PC-9 (cell line): ENCODE results near the gene MYO5B. TPM values are rescaled to one million over a fixed set of nuclear protein-coding genes. Genes with fewer than 3 reads are reported as not detected.

ENCODE experiments used
- BruUV-seq: library from RNA; stranded (reverse); fragments of 400-500 nt; replicated peaks from 2 replicates; lab custom pipeline; 2021; lab: Mats Ljungman, UMichigan
- CTCF ChIA-PET: fragments of 300-600 bp; sonication (Branson Sonifier 250); formaldehyde crosslinking; loops from one replicate; lab custom pipeline; 2022; ENCODE audit warnings: antibody characterized with exemption; lab: Charles Lee
- POLR2A ChIA-PET: fragments of 300-600 bp; sonication (Branson Sonifier 250); formaldehyde crosslinking; loops from one replicate; lab custom pipeline; 2022; ENCODE audit warnings: antibody characterized with exemption; ENCODE audit not compliant: unreplicated experiment; lab: Charles Lee
- DNase-seq, 2 experiments: peaks; one replicate each; pipeline versions ENCODE4 v3.0.0 to v3.0.0-alpha.2; 2015 to 2022; ENCODE audit warnings: mixed read lengths in 1 of 2
- H2AFZ ChIP-seq: fragments of 200-600 bp; sonication (generic); 2 replicates; pipeline ENCODE4 v1.8.1; 2017; ENCODE audit warnings: antibody characterized with exemption
- H3F3A ChIP-seq: fragments of 200-600 bp; sonication (generic); 2 replicates; pipeline ENCODE4 v1.8.1; 2017; ENCODE audit warnings: antibody characterized with exemption, mild to moderate bottlenecking, low read depth; ENCODE audit not compliant: insufficient read depth
- H3K27ac ChIP-seq: fragments of 200-600 bp; sonication (generic); 2 replicates; pipeline ENCODE4 v1.6.1; 2016; ENCODE audit warnings: mixed run types
- H3K27me3 ChIP-seq: fragments of 200-600 bp; sonication (generic); 2 replicates; pipeline ENCODE4 v1.6.1; 2016; ENCODE audit warnings: low read depth, mixed run types; ENCODE audit not compliant: insufficient read depth
- H3K36me3 ChIP-seq: fragments of 200-600 bp; sonication (generic); 2 replicates; pipeline ENCODE4 v1.6.1; 2016; ENCODE audit warnings: low read depth, mixed run types
- H3K4me1 ChIP-seq: fragments of 200-600 bp; sonication (generic); replicated peaks from 2 replicates; pipeline ENCODE4 v1.6.1; 2016; ENCODE audit warnings: mixed run types; ENCODE audit not compliant: insufficient read depth
- H3K4me2 ChIP-seq: fragments of 200-600 bp; sonication (generic); 2 replicates; pipeline ENCODE4 v1.6.1; 2017; ENCODE audit warnings: mixed run types
- H3K4me3 ChIP-seq: fragments of 200-600 bp; sonication (generic); 2 replicates; pipeline ENCODE4 v1.6.1; 2016; ENCODE audit warnings: mixed run types
- H3K79me2 ChIP-seq: fragments of 200-600 bp; sonication (generic); 2 replicates; pipeline ENCODE4 v1.6.1; 2017; ENCODE audit warnings: low read depth, mixed run types
- H3K9me2 ChIP-seq: fragments of 200-600 bp; sonication (generic); 2 replicates; pipeline ENCODE4 v1.8.1; 2017; ENCODE audit warnings: mild to moderate bottlenecking; ENCODE audit not compliant: insufficient read depth
- H3K9me3 ChIP-seq: fragments of 200-600 bp; sonication (generic); 2 replicates; pipeline ENCODE4 v1.8.1; 2016; ENCODE audit warnings: low read depth; ENCODE audit not compliant: insufficient read depth
- H4K20me1 ChIP-seq: fragments of 200-600 bp; sonication (generic); 2 replicates; pipeline ENCODE4 v1.8.1; 2017; ENCODE audit not compliant: insufficient read depth
- EZH2 ChIP-seq: fragments of 200-600 bp; sonication (generic); IDR thresholded peaks from 2 replicates; pipeline ENCODE4 v1.8.0; 2017; ENCODE audit warnings: antibody characterized with exemption, low read depth
- intact Hi-C: fragments of 100-400 bp; cut with micrococcal nuclease; formaldehyde crosslinking; loops from one replicate; pipeline ENCODE4 v1.10.0; 2022; ENCODE audit not compliant: unreplicated experiment
- total RNA-seq: library from RNA; stranded (reverse); gene quantifications from 2 replicates; pipeline ENCODE4 v1.2.3, GENCODE V29; 2021
- TF ChIP-seq, protein P1 (sequence below): fragments of 200-600 bp; sonication (generic); conservative IDR thresholded peaks from 2 replicates; pipeline ENCODE4 v1.6.1; 2017; ENCODE audit warnings: mixed run types, antibody characterized with exemption, mild to moderate bottlenecking, moderate library complexity

The MYO5B gene
- total RNA-seq, 1 experiment from 2014 or later, result 25.4 TPM

DNA sequence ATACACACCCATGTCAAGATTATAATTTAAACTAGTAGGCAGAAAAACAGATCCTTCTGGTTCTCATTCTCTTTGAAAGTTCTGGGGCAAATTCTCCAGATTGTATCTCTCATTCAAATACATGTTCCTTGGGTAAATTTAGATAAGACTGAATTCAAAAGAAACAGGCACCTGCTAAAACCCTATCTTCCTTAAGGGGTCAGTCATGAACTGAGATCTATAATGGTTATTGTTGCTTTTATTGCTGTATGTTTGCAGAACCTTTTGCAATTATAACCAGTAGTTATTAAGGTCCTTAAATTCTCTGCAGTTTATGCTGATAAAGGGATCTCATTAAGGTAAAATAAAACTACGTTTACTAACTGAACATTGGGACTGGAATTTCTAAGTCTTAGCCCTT lies 83.5 kb downstream of the MYO5B start:
- Histone ChIP-seq H3K4me1 (peaks cover 29% of the 10 kb centered on the region), H3K27ac (no peak overlapping the region)

DNA sequence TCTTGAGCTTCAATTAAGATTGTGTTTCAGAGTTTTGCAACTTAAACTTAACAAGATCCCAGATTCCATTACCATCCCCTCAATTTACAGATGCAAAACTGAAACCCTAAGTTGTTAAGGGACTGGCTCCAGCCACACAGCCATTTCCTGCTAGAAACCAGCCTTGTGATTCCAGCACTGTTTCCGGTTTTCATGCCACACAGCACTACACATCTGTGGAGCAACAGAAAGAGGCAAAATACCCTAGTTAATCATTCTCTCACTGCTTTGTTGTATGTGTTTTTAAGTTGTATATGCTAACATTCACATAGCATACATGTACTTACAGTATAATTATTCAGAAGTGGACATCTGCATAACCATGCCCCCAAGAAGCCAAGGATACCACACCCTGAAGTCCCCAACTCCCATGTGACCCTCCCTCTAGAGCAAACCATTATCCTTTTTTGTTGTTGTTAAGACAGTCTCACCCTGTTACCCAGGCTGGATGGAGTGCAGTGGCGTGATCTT lies 87.4 kb downstream of the MYO5B start:
- no peak overlapping the region for H2AFZ ChIP-seq

More for the DNA sequence above, 83.5 kb downstream of the MYO5B start:
- no peaks in the 10 kb centered on the region for H3K36me3 ChIP-seq
- no peak overlapping the region for H3K4me2 ChIP-seq
- no TSS peak for BruUV-seq
- H3K79me2 ChIP-seq, result peaks cover 20% of the 10 kb centered on the region; the same call in 1 of the 2 replicates
- H2AFZ ChIP-seq, result no peak overlapping the region
- no peak overlapping the region for H3K4me3 ChIP-seq
- CTCF ChIA-PET, result no interaction called here
- intact Hi-C loops, result loop anchor here (10.0 kb wide), 1 partner anchor 83 kb away; the partner anchor contains the start of gene MYO5B
- no peaks in the 10 kb centered on the region; the same call in 1 of the 2 replicates for H3F3A ChIP-seq
- H3K9me2 ChIP-seq, result no peaks in the 10 kb centered on the region
- no peaks in the 10 kb centered on the region for H3K27me3 ChIP-seq
- no peaks in the 10 kb centered on the region for H3K9me3 ChIP-seq
- POLR2A ChIA-PET, result no interaction called here
- no peak for DNase-seq
- H4K20me1 ChIP-seq, result no peaks in the 10 kb centered on the region
- TF ChIP-seq, protein P1, sequence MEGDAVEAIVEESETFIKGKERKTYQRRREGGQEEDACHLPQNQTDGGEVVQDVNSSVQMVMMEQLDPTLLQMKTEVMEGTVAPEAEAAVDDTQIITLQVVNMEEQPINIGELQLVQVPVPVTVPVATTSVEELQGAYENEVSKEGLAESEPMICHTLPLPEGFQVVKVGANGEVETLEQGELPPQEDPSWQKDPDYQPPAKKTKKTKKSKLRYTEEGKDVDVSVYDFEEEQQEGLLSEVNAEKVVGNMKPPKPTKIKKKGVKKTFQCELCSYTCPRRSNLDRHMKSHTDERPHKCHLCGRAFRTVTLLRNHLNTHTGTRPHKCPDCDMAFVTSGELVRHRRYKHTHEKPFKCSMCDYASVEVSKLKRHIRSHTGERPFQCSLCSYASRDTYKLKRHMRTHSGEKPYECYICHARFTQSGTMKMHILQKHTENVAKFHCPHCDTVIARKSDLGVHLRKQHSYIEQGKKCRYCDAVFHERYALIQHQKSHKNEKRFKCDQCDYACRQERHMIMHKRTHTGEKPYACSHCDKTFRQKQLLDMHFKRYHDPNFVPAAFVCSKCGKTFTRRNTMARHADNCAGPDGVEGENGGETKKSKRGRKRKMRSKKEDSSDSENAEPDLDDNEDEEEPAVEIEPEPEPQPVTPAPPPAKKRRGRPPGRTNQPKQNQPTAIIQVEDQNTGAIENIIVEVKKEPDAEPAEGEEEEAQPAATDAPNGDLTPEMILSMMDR, result peak; percentile 37; the same call in 1 of the 2 replicates
- no peak for TF ChIP-seq EZH2

DNA sequence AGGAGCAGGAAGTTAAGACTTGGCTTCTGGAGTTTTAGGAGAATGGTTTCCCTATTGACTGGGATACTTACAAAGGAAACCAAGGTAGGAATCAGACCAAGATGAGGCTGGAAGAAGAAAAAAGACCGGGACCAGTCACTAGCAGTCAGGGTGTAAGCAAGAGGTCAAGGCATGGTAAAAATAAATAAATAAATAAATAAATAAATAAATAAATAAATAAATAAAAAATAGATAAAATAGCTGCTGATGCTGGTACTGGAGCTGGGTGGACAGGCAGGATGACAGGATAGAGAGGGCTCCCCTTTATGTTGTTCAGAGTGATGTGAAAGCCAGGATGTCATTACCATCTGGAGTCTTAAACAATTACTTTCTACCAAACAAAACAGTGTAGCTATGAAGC lies 89.9 kb downstream of the MYO5B start:
- no peak for DNase-seq
- POLR2A ChIA-PET, result interaction anchor here (0.8 kb wide), 1 partner anchor 12 kb away, joined by 4 read pairs; no protein-coding TSS in a partner anchor
- H3K4me2 ChIP-seq, result peak overlapping the region; percentile 32
- no peaks in the 10 kb centered on the region for H3K27me3 ChIP-seq
- no peaks in the 10 kb centered on the region for H3K9me3 ChIP-seq
- no peaks in the 10 kb centered on the region for H4K20me1 ChIP-seq
- no peaks in the 10 kb centered on the region for H3K9me2 ChIP-seq
- H2AFZ ChIP-seq, result no peak overlapping the region
- H3K27ac ChIP-seq, result peak overlapping the region; percentile 65
- no peaks in the 10 kb centered on the region for H3K36me3 ChIP-seq
- H3F3A ChIP-seq, result peaks cover 17% of the 10 kb centered on the region
- intact Hi-C loops, result no loop called here
- CTCF ChIA-PET, result no interaction called here
- peaks cover 19% of the 10 kb centered on the region for H3K4me1 ChIP-seq
- BruUV-seq, result no TSS peak
- no peak overlapping the region for H3K4me3 ChIP-seq
- TF ChIP-seq EZH2, result no peak
- TF ChIP-seq, protein P1, result no peak
- peaks cover 23% of the 10 kb centered on the region; the same call in 1 of the 2 replicates for H3K79me2 ChIP-seq

More for the DNA sequence above, 87.4 kb downstream of the MYO5B start:
- Histone ChIP-seq H3K9me3 (no peaks in the 10 kb centered on the region), H3K9me2 (no peaks in the 10 kb centered on the region), H3K4me1 (peaks cover 10% of the 10 kb centered on the region), H3K27me3 (no peaks in the 10 kb centered on the region), H3F3A (peaks cover 7% of the 10 kb centered on the region; the same call in 1 of the 2 replicates), H3K79me2 (peaks cover 11% of the 10 kb centered on the region; the same call in 1 of the 2 replicates), H3K27ac (no peak overlapping the region), H3K36me3 (no peaks in the 10 kb centered on the region), H3K4me3 (no peak overlapping the region), H4K20me1 (no peaks in the 10 kb centered on the region), H3K4me2 (no peak overlapping the region)
- intact Hi-C loops, result no loop called here
- BruUV-seq, result no TSS peak
- DNase-seq, result no peak
- CTCF ChIA-PET, result interaction anchor here (0.6 to 0.7 kb wide), 2 partner anchors 87 to 322 kb away, joined by 3 read pairs; no protein-coding TSS in a partner anchor
- TF ChIP-seq, protein P1, result no peak
- POLR2A ChIA-PET, result no interaction called here
